MM.1S (cell line): ENCODE results near the gene MEGF11.

Experiments used
- EZH2 ChIP-seq: fragments of 300-600 bp; sonication (generic); optimal IDR thresholded peaks from 2 replicates; pipeline ENCODE3; 2017; ENCODE audit warnings: low read depth, mild to moderate bottlenecking, antibody characterized with exemption, low read length, mixed read lengths
- TF ChIP-seq, protein P1 (sequence below): fragments of 300-600 bp; sonication (generic); IDR thresholded peaks from 2 replicates; pipeline ENCODE4 v1.5.1; 2016; ENCODE audit warnings: antibody characterized with exemption, low read length, mixed read lengths

DNA sequence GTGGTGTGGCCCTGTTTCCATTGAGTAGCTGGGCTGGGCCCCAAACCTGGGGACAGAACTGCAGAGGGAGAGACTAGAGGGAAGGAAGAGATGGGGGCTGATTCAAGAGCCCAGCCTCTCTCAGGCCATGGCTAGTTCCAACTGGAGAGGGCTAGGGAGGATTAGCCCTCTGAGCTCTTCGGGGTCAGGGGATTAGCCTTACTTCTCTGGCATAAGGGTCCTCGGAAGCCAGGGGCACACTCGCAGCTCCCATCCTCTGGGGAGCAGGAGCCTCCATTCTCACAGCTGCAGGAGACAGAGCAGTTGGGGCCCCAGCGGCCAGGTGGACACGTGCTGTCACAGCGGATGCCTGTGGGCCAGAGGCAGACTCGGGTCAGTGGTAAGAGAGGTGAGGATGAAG lies 330.9 kb downstream of the MEGF11 start:
- no peak for TF ChIP-seq EZH2
- TF ChIP-seq, protein P1, sequence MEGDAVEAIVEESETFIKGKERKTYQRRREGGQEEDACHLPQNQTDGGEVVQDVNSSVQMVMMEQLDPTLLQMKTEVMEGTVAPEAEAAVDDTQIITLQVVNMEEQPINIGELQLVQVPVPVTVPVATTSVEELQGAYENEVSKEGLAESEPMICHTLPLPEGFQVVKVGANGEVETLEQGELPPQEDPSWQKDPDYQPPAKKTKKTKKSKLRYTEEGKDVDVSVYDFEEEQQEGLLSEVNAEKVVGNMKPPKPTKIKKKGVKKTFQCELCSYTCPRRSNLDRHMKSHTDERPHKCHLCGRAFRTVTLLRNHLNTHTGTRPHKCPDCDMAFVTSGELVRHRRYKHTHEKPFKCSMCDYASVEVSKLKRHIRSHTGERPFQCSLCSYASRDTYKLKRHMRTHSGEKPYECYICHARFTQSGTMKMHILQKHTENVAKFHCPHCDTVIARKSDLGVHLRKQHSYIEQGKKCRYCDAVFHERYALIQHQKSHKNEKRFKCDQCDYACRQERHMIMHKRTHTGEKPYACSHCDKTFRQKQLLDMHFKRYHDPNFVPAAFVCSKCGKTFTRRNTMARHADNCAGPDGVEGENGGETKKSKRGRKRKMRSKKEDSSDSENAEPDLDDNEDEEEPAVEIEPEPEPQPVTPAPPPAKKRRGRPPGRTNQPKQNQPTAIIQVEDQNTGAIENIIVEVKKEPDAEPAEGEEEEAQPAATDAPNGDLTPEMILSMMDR, result no peak
